WTC11 (cell line): ENCODE measurements around the gene RBFOX2. TPM values are rescaled to one million over a fixed set of nuclear protein-coding genes. Genes with fewer than 3 reads are reported as not detected.
"Not testable (repeated sequence)": the region's sequence is repeated elsewhere in the genome, so short reads cannot be mapped to it uniquely, and the experiment has no call there.

Experiments
- ATAC-seq: fragments of 200-7000 bp; cut with Tn5 transposase; 2 replicates; pipeline ENCODE4 v1.10.0; 2021; ENCODE audit warnings: mild to moderate bottlenecking, moderate library complexity
- CTCF ChIA-PET: fragments of 300-600 bp; sonication (Branson Sonifier 250); formaldehyde crosslinking; loops from one replicate; lab custom pipeline; 2021; ENCODE audit warnings: antibody characterized with exemption; lab: Charles Lee
- POLR2A ChIA-PET: fragments of 350-600 bp; sonication (Branson Sonifier 250); formaldehyde crosslinking; loops from one replicate; lab custom pipeline; 2021; ENCODE audit warnings: antibody characterized with exemption; lab: Charles Lee
- DNase-seq: peaks from one replicate; pipeline ENCODE4 v3.0.0; 2021; ENCODE audit warnings: low spot score
- H3K27ac Mint-ChIP-seq: 2 replicates; pipeline ENCODE4 v1.8.0; 2021; ENCODE audit warnings: mixed read lengths
- H3K27me3 Mint-ChIP-seq: 2 replicates; pipeline ENCODE4 v1.8.0; 2021; ENCODE audit warnings: low read depth, mild to moderate bottlenecking, moderate library complexity, mixed read lengths
- H3K36me3 Mint-ChIP-seq: 2 replicates; pipeline ENCODE4 v1.8.0; 2021; ENCODE audit warnings: mixed read lengths
- H3K4me1 Mint-ChIP-seq: 2 replicates; pipeline ENCODE4 v1.8.0; 2022; ENCODE audit warnings: mixed read lengths
- H3K4me3 Mint-ChIP-seq: 2 replicates; pipeline ENCODE4 v1.8.0; 2021; ENCODE audit warnings: mild to moderate bottlenecking, moderate library complexity, mixed read lengths
- H3K9me3 Mint-ChIP-seq: 2 replicates; pipeline ENCODE4 v1.8.0; 2021; ENCODE audit warnings: mixed read lengths
- CREM ChIP-seq: sonication (generic); formaldehyde crosslinking; IDR thresholded peaks from 2 replicates; pipeline ENCODE4 v1.8.1; 2022; ENCODE audit warnings: mild to moderate bottlenecking, missing genetic modification reagents, moderate library complexity
- ELF4 ChIP-seq: sonication (generic); formaldehyde crosslinking; IDR thresholded peaks from 2 replicates; pipeline ENCODE4 v1.8.1; 2022; ENCODE audit warnings: low read depth, mild to moderate bottlenecking, moderate library complexity, missing genetic modification reagents
- FOXJ3 ChIP-seq: sonication (generic); formaldehyde crosslinking; IDR thresholded peaks from 2 replicates; pipeline ENCODE4 v1.9.0; 2021; ENCODE audit warnings: missing genetic modification reagents, mild to moderate bottlenecking, borderline replicate concordance
- FOXP4 ChIP-seq: sonication (generic); formaldehyde crosslinking; IDR thresholded peaks from 2 replicates; pipeline ENCODE4 v1.8.0; 2022; ENCODE audit warnings: mild to moderate bottlenecking, missing genetic modification reagents
- GABPB1 ChIP-seq: sonication (generic); formaldehyde crosslinking; IDR thresholded peaks from 2 replicates; pipeline ENCODE4 v1.8.1; 2023; ENCODE audit warnings: mild to moderate bottlenecking, missing genetic modification reagents
- JAZF1 ChIP-seq: fragments of 250-450 bp; sonication (Bioruptor Pico); IDR thresholded peaks from 2 replicates; pipeline ENCODE4 v1.9.0; 2021; ENCODE audit warnings: moderate library complexity, mild to moderate bottlenecking, inconsistent platforms
- JUN ChIP-seq: sonication (generic); formaldehyde crosslinking; IDR thresholded peaks from 2 replicates; pipeline ENCODE4 v1.8.0; 2023; ENCODE audit warnings: mild to moderate bottlenecking, missing genetic modification reagents
- MYBL2 ChIP-seq: sonication (generic); formaldehyde crosslinking; IDR thresholded peaks from 2 replicates; pipeline ENCODE4 v1.8.1; 2023; ENCODE audit warnings: mild to moderate bottlenecking, moderate library complexity, missing genetic modification reagents
- NFATC4 ChIP-seq: fragments of 250-450 bp; sonication (Bioruptor Pico); IDR thresholded peaks from 2 replicates; pipeline ENCODE4 v1.9.0; 2021; ENCODE audit warnings: mild to moderate bottlenecking
- NR2C2 ChIP-seq: sonication (generic); formaldehyde crosslinking; IDR thresholded peaks from 2 replicates; pipeline ENCODE4 v1.8.0; 2022; ENCODE audit warnings: mild to moderate bottlenecking, missing genetic modification reagents
- RELA ChIP-seq: sonication (generic); formaldehyde crosslinking; IDR thresholded peaks from 2 replicates; pipeline ENCODE4 v1.8.1; 2022; ENCODE audit warnings: missing genetic modification reagents, mild to moderate bottlenecking, borderline replicate concordance
- TEAD4 ChIP-seq: sonication (generic); formaldehyde crosslinking; IDR thresholded peaks from 2 replicates; pipeline ENCODE4 v1.8.0; 2022; ENCODE audit warnings: mild to moderate bottlenecking, missing genetic modification reagents
- USF1 ChIP-seq: sonication (generic); formaldehyde crosslinking; IDR thresholded peaks from 2 replicates; pipeline ENCODE4 v1.8.0; 2022; ENCODE audit warnings: mild to moderate bottlenecking, missing genetic modification reagents
- ZNF396 ChIP-seq: fragments of 250-450 bp; sonication (Bioruptor Pico); IDR thresholded peaks from 2 replicates; pipeline ENCODE4 v1.8.0; 2021; ENCODE audit warnings: mild to moderate bottlenecking, moderate library complexity, borderline replicate concordance
- ZNF423 ChIP-seq: fragments of 250-450 bp; sonication (Bioruptor Pico); IDR thresholded peaks from 2 replicates; pipeline ENCODE4 v2.1.2; 2022; ENCODE audit warnings: mild to moderate bottlenecking, moderate library complexity
- ZNF512 ChIP-seq: sonication (generic); formaldehyde crosslinking; IDR thresholded peaks from 2 replicates; pipeline ENCODE4 v1.8.1; 2022; ENCODE audit warnings: missing genetic modification reagents, borderline replicate concordance
- ZNF671 ChIP-seq: fragments of 250-450 bp; sonication (Bioruptor Pico); IDR thresholded peaks from 2 replicates; pipeline ENCODE4 v1.8.0; 2021; ENCODE audit warnings: mild to moderate bottlenecking
- total RNA-seq: library from RNA; stranded (reverse); gene quantifications from 3 replicates; pipeline ENCODE4 v1.2.3, GENCODE V29; 2021

The RBFOX2 gene
- total RNA-seq, 1 experiment from 2014 or later = 107 TPM

GRCh38 chr22:36064358-36064757 lies 35.7 kb upstream of the RBFOX2 start (continued):
- TF ChIP-seq JUN (CRISPR knock-in tag) (no peak), ZNF423 (no peak)

- no peak for DNase-seq
- CTCF ChIA-PET = interaction anchor here (4.1 kb wide), 1 partner anchor 9 kb away, joined by 70 read pairs; no protein-coding TSS in a partner anchor
- H3K27me3 Mint-ChIP-seq = no peaks in the 10 kb centered on the region
- H3K36me3 Mint-ChIP-seq = no peaks in the 10 kb centered on the region
- no peak overlapping the region for H3K27ac Mint-ChIP-seq
- no peak for ATAC-seq
- POLR2A ChIA-PET = interaction anchor here (0.7 kb wide), 2 partner anchors 79 to 450 kb away, joined by 3 read pairs; no protein-coding TSS in a partner anchor
- TF ChIP-seq JAZF1 (no peak), USF1 (CRISPR knock-in tag) (no peak), MYBL2 (CRISPR knock-in tag) (no peak), RELA (CRISPR knock-in tag) (no peak), FOXJ3 (no peak), ZNF512 (CRISPR knock-in tag) (no peak), ZNF396 (CRISPR knock-in tag) (no peak), ELF4 (no peak), TEAD4 (CRISPR knock-in tag) (no peak), NR2C2 (CRISPR knock-in tag) (no peak), ZNF671 (CRISPR knock-in tag) (no peak), NFATC4 (CRISPR knock-in tag) (no peak), FOXP4 (CRISPR knock-in tag) (no peak), CREM (CRISPR knock-in tag) (no peak)
- H3K9me3 Mint-ChIP-seq = peaks cover 5% of the 10 kb centered on the region; the same call in 1 of the 2 replicates
- no peak overlapping the region for H3K4me3 Mint-ChIP-seq
- H3K4me1 Mint-ChIP-seq = peaks cover 21% of the 10 kb centered on the region
These were observed 28.4 kb upstream of the RBFOX2 start for GRCh38 chr22:36056980-36057379.

GRCh38 chr22:36055376-36056295 lies 27.0 kb upstream of the RBFOX2 start:
- H3K4me1 Mint-ChIP-seq = peaks cover 21% of the 10 kb centered on the region

GRCh38 chr22:36054446-36054845 lies 25.8 kb upstream of the RBFOX2 start:
- POLR2A ChIA-PET = interaction anchor here (0.7 kb wide), 1 partner anchor 78 kb away, joined by 3 read pairs; no protein-coding TSS in a partner anchor
- not testable (repeated sequence) for H3K9me3 Mint-ChIP-seq, ATAC-seq, H3K27ac Mint-ChIP-seq, DNase-seq, H3K27me3 Mint-ChIP-seq, H3K4me3 Mint-ChIP-seq, H3K36me3 Mint-ChIP-seq
- H3K4me1 Mint-ChIP-seq = peaks cover 21% of the 10 kb centered on the region
- CTCF ChIA-PET = interaction anchor here (1.0 to 4.1 kb wide), 2 partner anchors 11 to 70 kb away, joined by 3 to 70 read pairs; no protein-coding TSS in a partner anchor

More at GRCh38 chr22:36055376-36056295, 27.0 kb upstream of the RBFOX2 start:
- POLR2A ChIA-PET = no interaction called here
- CTCF ChIA-PET = interaction anchor here (0.5 to 4.1 kb wide), 5 partner anchors 10 to 427 kb away, joined by 3 to 70 read pairs (median 3); no protein-coding TSS in a partner anchor
- Mint-ChIP-seq H3K4me3 (no peak overlapping the region), H3K9me3 (peaks cover 5% of the 10 kb centered on the region; the same call in 1 of the 2 replicates), H3K27ac (no peak overlapping the region)
- no peak for DNase-seq
- TF ChIP-seq GABPB1 (CRISPR knock-in tag) (no peak), NFATC4 (CRISPR knock-in tag) (no peak)
- TF ChIP-seq, all 79 proteins: peak for 0
- Mint-ChIP-seq H3K36me3 (no peaks in the 10 kb centered on the region), H3K27me3 (no peaks in the 10 kb centered on the region)
- no peak for ATAC-seq
